MM.1S (cell line): ENCODE results near the gene GDPGP1.

Experiments
- EZH2 ChIP-seq: fragments of 300-600 bp; sonication (generic); optimal IDR thresholded peaks from 2 replicates; pipeline ENCODE3; 2017; ENCODE audit warnings: low read depth, mild to moderate bottlenecking, antibody characterized with exemption, low read length, mixed read lengths
- EZH2phosphoT487 ChIP-seq: fragments of 300-600 bp; sonication (generic); IDR thresholded peaks from 2 replicates; pipeline ENCODE4 v1.6.1; 2018; ENCODE audit warnings: antibody characterized with exemption, low read length
- TF ChIP-seq, protein P1 (sequence below): fragments of 300-600 bp; sonication (generic); IDR thresholded peaks from 2 replicates; pipeline ENCODE4 v1.5.1; 2016; ENCODE audit warnings: antibody characterized with exemption, low read length, mixed read lengths

DNA sequence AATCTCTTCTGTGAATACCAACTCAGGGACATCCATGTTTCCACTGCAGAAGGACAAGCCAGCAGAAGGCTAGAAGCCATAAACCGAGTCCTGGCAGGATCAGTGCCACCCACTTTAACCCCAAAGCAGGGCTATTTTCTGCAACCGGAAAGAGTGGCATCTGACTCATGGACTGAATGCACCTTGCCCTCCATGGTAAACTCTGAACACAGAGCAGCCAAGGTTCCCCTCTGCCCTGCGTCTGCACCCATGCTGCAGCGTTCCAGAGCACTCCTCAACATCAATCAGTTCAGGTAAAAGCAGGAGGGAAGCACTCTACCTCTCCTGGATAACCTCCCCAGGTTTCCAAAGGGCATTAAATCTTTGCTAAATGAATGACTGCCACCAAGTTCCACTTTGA lies 30.7 kb downstream of the GDPGP1 start:
- TF ChIP-seq, protein P1, sequence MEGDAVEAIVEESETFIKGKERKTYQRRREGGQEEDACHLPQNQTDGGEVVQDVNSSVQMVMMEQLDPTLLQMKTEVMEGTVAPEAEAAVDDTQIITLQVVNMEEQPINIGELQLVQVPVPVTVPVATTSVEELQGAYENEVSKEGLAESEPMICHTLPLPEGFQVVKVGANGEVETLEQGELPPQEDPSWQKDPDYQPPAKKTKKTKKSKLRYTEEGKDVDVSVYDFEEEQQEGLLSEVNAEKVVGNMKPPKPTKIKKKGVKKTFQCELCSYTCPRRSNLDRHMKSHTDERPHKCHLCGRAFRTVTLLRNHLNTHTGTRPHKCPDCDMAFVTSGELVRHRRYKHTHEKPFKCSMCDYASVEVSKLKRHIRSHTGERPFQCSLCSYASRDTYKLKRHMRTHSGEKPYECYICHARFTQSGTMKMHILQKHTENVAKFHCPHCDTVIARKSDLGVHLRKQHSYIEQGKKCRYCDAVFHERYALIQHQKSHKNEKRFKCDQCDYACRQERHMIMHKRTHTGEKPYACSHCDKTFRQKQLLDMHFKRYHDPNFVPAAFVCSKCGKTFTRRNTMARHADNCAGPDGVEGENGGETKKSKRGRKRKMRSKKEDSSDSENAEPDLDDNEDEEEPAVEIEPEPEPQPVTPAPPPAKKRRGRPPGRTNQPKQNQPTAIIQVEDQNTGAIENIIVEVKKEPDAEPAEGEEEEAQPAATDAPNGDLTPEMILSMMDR: no peak
- TF ChIP-seq EZH2phosphoT487: no peak
- TF ChIP-seq EZH2: no peak
